ENCODE data around the gene PCDH9.

The PCDH9 gene

DNA sequence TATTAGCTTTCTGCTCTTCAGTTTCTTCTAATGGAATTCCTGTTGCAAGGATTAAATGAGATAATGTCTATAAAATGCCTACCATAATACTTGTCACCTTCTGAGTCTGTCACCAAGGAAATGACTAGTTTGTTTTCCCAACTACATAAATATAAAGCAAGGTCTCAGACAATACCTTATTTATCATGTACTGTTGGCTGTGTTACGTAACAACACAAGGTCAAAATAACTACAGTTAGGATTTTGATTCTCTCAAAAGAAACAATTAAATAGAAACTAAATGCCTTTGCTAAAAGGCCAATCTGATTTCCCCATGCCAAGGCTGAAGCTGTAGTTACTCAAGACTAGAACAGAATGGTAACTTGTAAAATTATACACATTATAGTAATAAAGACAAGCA is 134.5 kb downstream of the PCDH9 start:
- Histone ChIP-seq H3K4me3 (IDR thresholded peaks at IDR 0.05; ENCODE audit: insufficient read depth, low read depth, low read length) (no peak overlapping the region), H3K36me3 (ENCODE audit: insufficient read depth) (no peaks in the 10 kb centered on the region), H3K27ac (no peak overlapping the region), H3K9ac (no peak overlapping the region), H3K4me2 (no peak overlapping the region), H3K79me2 (ENCODE audit: insufficient read depth, low read depth) (no peaks in the 10 kb centered on the region), H3K4me1 (ENCODE audit: low read depth, poor library complexity, severe bottlenecking) (no peaks in the 10 kb centered on the region), H4K20me1 (ENCODE audit: insufficient read depth) (no peaks in the 10 kb centered on the region), H3K27me3 (ENCODE audit: insufficient read depth, low read depth) (no peaks in the 10 kb centered on the region), H2AFZ (ENCODE audit: low read depth) (no peak overlapping the region)
- TF ChIP-seq, protein P1, sequence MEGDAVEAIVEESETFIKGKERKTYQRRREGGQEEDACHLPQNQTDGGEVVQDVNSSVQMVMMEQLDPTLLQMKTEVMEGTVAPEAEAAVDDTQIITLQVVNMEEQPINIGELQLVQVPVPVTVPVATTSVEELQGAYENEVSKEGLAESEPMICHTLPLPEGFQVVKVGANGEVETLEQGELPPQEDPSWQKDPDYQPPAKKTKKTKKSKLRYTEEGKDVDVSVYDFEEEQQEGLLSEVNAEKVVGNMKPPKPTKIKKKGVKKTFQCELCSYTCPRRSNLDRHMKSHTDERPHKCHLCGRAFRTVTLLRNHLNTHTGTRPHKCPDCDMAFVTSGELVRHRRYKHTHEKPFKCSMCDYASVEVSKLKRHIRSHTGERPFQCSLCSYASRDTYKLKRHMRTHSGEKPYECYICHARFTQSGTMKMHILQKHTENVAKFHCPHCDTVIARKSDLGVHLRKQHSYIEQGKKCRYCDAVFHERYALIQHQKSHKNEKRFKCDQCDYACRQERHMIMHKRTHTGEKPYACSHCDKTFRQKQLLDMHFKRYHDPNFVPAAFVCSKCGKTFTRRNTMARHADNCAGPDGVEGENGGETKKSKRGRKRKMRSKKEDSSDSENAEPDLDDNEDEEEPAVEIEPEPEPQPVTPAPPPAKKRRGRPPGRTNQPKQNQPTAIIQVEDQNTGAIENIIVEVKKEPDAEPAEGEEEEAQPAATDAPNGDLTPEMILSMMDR (conservative IDR thresholded peaks at IDR 0.05; ENCODE audit: low read depth, low read length), result no peak

GRCh38 chr13:67094952-67095351 is 135.2 kb downstream of the PCDH9 start:
- no peak overlapping the region for H3K4me3 ChIP-seq (IDR thresholded peaks at IDR 0.05; ENCODE audit: insufficient read depth, low read depth, low read length)
- no peaks in the 10 kb centered on the region for H4K20me1 ChIP-seq (ENCODE audit: insufficient read depth)
- TF ChIP-seq, protein P1 (conservative IDR thresholded peaks at IDR 0.05; ENCODE audit: low read depth, low read length), result no peak
- no peak overlapping the region for H3K9ac ChIP-seq
- H3K36me3 ChIP-seq (ENCODE audit: insufficient read depth), result no peaks in the 10 kb centered on the region
- no peaks in the 10 kb centered on the region for H3K4me1 ChIP-seq (ENCODE audit: low read depth, poor library complexity, severe bottlenecking)
- no peaks in the 10 kb centered on the region for H3K79me2 ChIP-seq (ENCODE audit: insufficient read depth, low read depth)
- no peak overlapping the region for H2AFZ ChIP-seq (ENCODE audit: low read depth)
- no peak overlapping the region for H3K4me2 ChIP-seq
- H3K27ac ChIP-seq, result no peak overlapping the region
- no peaks in the 10 kb centered on the region for H3K27me3 ChIP-seq (ENCODE audit: insufficient read depth, low read depth)

GRCh38 chr13:67094078-67094477 is 136.1 kb downstream of the PCDH9 start:
- H3K4me1 ChIP-seq (ENCODE audit: low read depth, poor library complexity, severe bottlenecking), result no peaks in the 10 kb centered on the region
- H3K4me2 ChIP-seq, result no peak overlapping the region
- H4K20me1 ChIP-seq (ENCODE audit: insufficient read depth), result no peaks in the 10 kb centered on the region
- no peak overlapping the region for H3K9ac ChIP-seq
- H3K4me3 ChIP-seq (IDR thresholded peaks at IDR 0.05; ENCODE audit: insufficient read depth, low read depth, low read length), result no peak overlapping the region
- H3K27ac ChIP-seq, result no peak overlapping the region
- H2AFZ ChIP-seq (ENCODE audit: low read depth), result no peak overlapping the region
- no peaks in the 10 kb centered on the region for H3K79me2 ChIP-seq (ENCODE audit: insufficient read depth, low read depth)
- TF ChIP-seq, protein P1 (conservative IDR thresholded peaks at IDR 0.05; ENCODE audit: low read depth, low read length), result no peak
- no peaks in the 10 kb centered on the region for H3K36me3 ChIP-seq (ENCODE audit: insufficient read depth)
- no peaks in the 10 kb centered on the region for H3K27me3 ChIP-seq (ENCODE audit: insufficient read depth, low read depth)

DNA sequence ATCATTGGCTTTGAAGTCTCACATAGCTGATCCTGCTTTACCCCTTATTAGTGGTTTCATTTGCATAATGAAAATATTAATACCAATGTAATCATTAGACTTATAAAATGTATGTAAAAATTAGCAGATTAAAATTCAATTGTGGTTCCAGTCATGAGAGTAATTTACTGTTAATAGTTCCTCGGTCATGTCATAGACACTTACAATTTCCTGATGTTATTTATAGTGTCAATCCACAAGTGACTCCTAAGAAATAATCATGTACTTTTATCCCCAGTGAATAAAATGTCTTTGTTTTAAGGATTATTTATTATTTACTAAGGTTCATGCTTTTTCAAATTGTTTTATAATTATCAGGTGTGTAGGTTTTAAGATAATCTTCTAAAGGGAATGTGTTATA is 138.5 kb downstream of the PCDH9 start:
- no peak overlapping the region for H2AFZ ChIP-seq (ENCODE audit: low read depth)
- H3K27me3 ChIP-seq (ENCODE audit: insufficient read depth, low read depth), result no peaks in the 10 kb centered on the region
- H3K36me3 ChIP-seq (ENCODE audit: insufficient read depth), result no peaks in the 10 kb centered on the region
- H3K4me1 ChIP-seq (ENCODE audit: low read depth, poor library complexity, severe bottlenecking), result no peaks in the 10 kb centered on the region
- no peak overlapping the region for H3K4me2 ChIP-seq
- H3K4me3 ChIP-seq (IDR thresholded peaks at IDR 0.05; ENCODE audit: insufficient read depth, low read depth, low read length), result no peak overlapping the region
- H3K79me2 ChIP-seq (ENCODE audit: insufficient read depth, low read depth), result no peaks in the 10 kb centered on the region
- H3K9ac ChIP-seq, result no peak overlapping the region
- no peak overlapping the region for H3K27ac ChIP-seq
- TF ChIP-seq, protein P1 (conservative IDR thresholded peaks at IDR 0.05; ENCODE audit: low read depth, low read length), result no peak
- H4K20me1 ChIP-seq (ENCODE audit: insufficient read depth), result no peaks in the 10 kb centered on the region

Measured in KMS-11 (cell line).